ENCODE data around the gene PCDHGB4.

Gene PCDHGB4

DNA sequence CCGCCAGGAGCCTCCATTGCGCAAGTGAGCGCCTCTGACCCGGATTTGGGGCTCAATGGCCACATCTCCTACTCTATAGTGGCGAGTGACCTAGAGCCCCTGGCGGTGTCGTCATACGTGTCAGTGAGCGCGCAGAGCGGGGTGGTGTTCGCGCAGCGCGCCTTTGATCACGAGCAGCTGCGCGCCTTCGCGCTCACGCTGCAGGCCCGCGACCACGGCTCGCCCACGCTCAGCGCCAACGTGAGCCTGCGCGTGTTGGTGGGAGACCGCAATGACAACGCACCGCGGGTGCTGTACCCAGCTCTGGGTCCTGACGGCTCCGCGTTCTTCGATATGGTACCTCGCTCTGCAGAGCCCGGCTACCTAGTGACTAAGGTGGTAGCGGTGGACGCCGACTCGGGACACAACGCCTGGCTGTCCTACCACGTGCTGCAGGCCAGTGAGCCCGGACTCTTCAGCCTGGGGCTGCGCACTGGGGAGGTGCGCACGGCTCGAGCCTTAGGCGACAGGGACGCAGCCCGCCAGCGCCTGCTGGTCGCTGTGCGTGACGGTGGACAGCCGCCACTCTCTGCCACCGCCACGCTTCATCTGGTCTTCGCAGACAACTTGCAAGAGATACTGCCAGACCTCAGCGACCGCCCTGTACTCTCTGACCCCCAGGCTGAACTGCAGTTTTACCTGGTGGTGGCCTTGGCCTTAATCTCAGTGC, 22.3 kb downstream of the PCDHGB4 start:
- DNase-seq, result no peak
- Histone ChIP-seq H3K36me3 (replicated peaks; ENCODE audit: insufficient read depth, low read length) (no peaks in the 10 kb centered on the region; the same call in 1 of the 2 replicates), H3K79me2 (ENCODE audit: low read length) (no peaks in the 10 kb centered on the region), H4K20me1 (ENCODE audit: insufficient read depth, low read length) (no peaks in the 10 kb centered on the region), H2AFZ (ENCODE audit: low read length) (no peak overlapping the region), H3K4me3 (ENCODE audit: low read length) (no peak overlapping the region), H3K4me2 (ENCODE audit: low read depth, low read length) (no peak overlapping the region), H3K9ac (ENCODE audit: low read length) (no peak overlapping the region), H3K9me2 (replicated peaks; ENCODE audit: insufficient read depth, low read length) (no peaks in the 10 kb centered on the region), H3K27me3 (replicated peaks; ENCODE audit: insufficient read depth, low read length) (peaks cover 14% of the 10 kb centered on the region), H3K9me3 (replicated peaks; ENCODE audit: insufficient read depth, low read length) (no peaks in the 10 kb centered on the region), H3F3A (ENCODE audit: insufficient read depth, low read length) (no peaks in the 10 kb centered on the region), H3K4me1 (ENCODE audit: low read length) (no peaks in the 10 kb centered on the region), H3K27ac (ENCODE audit: low read length) (no peak overlapping the region)
- TF ChIP-seq EZH2 (optimal IDR thresholded peaks at IDR 0.05; ENCODE audit: low read depth, low read length) (no peak), EZH2phosphoT487 (IDR thresholded peaks at IDR 0.05; ENCODE audit: low read length) (no peak)
- TF ChIP-seq, protein P1, sequence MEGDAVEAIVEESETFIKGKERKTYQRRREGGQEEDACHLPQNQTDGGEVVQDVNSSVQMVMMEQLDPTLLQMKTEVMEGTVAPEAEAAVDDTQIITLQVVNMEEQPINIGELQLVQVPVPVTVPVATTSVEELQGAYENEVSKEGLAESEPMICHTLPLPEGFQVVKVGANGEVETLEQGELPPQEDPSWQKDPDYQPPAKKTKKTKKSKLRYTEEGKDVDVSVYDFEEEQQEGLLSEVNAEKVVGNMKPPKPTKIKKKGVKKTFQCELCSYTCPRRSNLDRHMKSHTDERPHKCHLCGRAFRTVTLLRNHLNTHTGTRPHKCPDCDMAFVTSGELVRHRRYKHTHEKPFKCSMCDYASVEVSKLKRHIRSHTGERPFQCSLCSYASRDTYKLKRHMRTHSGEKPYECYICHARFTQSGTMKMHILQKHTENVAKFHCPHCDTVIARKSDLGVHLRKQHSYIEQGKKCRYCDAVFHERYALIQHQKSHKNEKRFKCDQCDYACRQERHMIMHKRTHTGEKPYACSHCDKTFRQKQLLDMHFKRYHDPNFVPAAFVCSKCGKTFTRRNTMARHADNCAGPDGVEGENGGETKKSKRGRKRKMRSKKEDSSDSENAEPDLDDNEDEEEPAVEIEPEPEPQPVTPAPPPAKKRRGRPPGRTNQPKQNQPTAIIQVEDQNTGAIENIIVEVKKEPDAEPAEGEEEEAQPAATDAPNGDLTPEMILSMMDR (IDR thresholded peaks at IDR 0.05; ENCODE audit: low read length), result no peak

DNA sequence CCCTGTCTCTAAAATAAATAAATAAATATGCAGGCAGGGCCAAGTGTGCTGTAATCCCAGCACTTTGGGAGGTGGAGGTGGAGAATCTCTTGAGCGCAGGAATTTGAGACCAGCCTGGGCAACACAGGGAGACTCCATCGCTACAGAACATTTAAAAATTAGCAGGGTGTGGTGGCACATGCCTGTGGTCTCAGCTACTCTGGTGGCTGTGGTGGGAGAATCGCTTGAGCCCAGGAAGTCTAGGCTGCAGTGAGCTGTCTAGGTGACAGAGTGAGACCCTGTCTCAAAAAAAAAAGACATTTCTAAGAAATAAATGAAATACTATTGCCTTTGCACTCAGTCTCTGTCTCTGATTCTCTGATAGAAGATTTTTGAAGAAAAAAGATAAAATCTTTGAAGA, 24.1 kb downstream of the PCDHGB4 start:
- Histone ChIP-seq H3K36me3 (replicated peaks; ENCODE audit: insufficient read depth, low read length) (no peaks in the 10 kb centered on the region; the same call in 1 of the 2 replicates), H3K9me3 (replicated peaks; ENCODE audit: insufficient read depth, low read length) (no peaks in the 10 kb centered on the region), H3K79me2 (ENCODE audit: low read length) (no peaks in the 10 kb centered on the region), H3F3A (ENCODE audit: insufficient read depth, low read length) (no peaks in the 10 kb centered on the region), H3K9me2 (replicated peaks; ENCODE audit: insufficient read depth, low read length) (no peaks in the 10 kb centered on the region), H3K4me2 (ENCODE audit: low read depth, low read length) (no peak overlapping the region), H2AFZ (ENCODE audit: low read length) (no peak overlapping the region), H3K27ac (ENCODE audit: low read length) (no peak overlapping the region), H4K20me1 (ENCODE audit: insufficient read depth, low read length) (no peaks in the 10 kb centered on the region), H3K27me3 (replicated peaks; ENCODE audit: insufficient read depth, low read length) (peaks cover 14% of the 10 kb centered on the region), H3K9ac (ENCODE audit: low read length) (no peak overlapping the region), H3K4me1 (ENCODE audit: low read length) (no peaks in the 10 kb centered on the region), H3K4me3 (ENCODE audit: low read length) (no peak overlapping the region)
- DNase-seq, result no peak
- TF ChIP-seq, protein P1 (IDR thresholded peaks at IDR 0.05; ENCODE audit: low read length), result no peak
- TF ChIP-seq EZH2phosphoT487 (IDR thresholded peaks at IDR 0.05; ENCODE audit: low read length) (no peak), EZH2 (optimal IDR thresholded peaks at IDR 0.05; ENCODE audit: low read depth, low read length) (no peak)

DNA sequence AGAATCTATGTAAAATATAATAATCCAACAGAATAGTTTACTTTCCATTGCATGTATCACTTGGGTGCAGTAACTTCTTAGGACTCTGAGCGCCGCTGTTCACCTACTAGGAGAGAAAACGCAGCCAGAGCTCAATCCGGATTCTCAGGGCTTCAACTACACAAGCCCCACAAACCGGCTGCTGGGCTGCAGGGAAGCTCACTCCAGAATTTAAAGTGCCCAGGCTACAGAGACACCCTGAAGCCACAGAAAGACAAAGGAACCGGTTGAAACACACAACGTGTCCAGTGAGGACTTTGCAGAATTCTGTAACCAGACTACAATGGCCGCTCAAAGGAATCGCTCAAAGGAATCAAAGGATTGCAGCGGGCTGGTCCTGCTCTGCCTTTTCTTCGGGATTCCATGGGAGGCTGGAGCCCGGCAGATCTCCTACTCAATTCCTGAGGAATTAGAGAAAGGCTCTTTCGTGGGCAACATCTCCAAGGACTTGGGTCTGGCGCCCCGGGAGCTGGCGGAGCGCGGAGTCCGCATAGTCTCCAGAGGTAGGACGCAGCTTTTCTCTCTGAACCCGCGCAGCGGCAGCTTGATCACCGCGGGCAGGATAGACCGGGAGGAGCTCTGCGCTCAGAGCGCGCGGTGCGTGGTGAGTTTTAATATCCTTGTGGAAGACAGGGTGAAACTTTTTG, 25.5 kb downstream of the PCDHGB4 start, which contains the start of gene PCDHGA10:
TSS of gene PCDHGA10 (plus strand) at position 134 of the 686 bp plus-strand sequence. CDS start at position 323, 189 bp downstream.
- DNase-seq, result peak; percentile 80
- no peak within 1 kb of the TSS for H3K9ac ChIP-seq (ENCODE audit: low read length)
- TF ChIP-seq EZH2 (optimal IDR thresholded peaks at IDR 0.05; ENCODE audit: low read depth, low read length), result no peak
- TF ChIP-seq, protein P1 (IDR thresholded peaks at IDR 0.05; ENCODE audit: low read length), result peak; percentile 73
- no peaks in the 10 kb centered on the region for H4K20me1 ChIP-seq (ENCODE audit: insufficient read depth, low read length)
- peaks cover 14% of the 10 kb centered on the region for H3K27me3 ChIP-seq (replicated peaks; ENCODE audit: insufficient read depth, low read length)
- H3F3A ChIP-seq (ENCODE audit: insufficient read depth, low read length), result no peaks in the 10 kb centered on the region
- no peaks in the 10 kb centered on the region for H3K79me2 ChIP-seq (ENCODE audit: low read length)
- H3K27ac ChIP-seq (ENCODE audit: low read length), result no peak within 1 kb of the TSS
- H3K36me3 ChIP-seq (replicated peaks; ENCODE audit: insufficient read depth, low read length), result no peaks in the 10 kb centered on the region
- H2AFZ ChIP-seq (ENCODE audit: low read length), result peak within 1 kb of the TSS; percentile 54
- H3K4me1 ChIP-seq (ENCODE audit: low read length), result no peaks in the 10 kb centered on the region
- peak within 1 kb of the TSS; percentile 57 for H3K4me2 ChIP-seq (ENCODE audit: low read depth, low read length)
- H3K4me3 ChIP-seq (ENCODE audit: low read length), result peak within 1 kb of the TSS; percentile 55
- H3K9me2 ChIP-seq (replicated peaks; ENCODE audit: insufficient read depth, low read length), result no peaks in the 10 kb centered on the region
- no peaks in the 10 kb centered on the region for H3K9me3 ChIP-seq (replicated peaks; ENCODE audit: insufficient read depth, low read length)
